Osteocyte (in vitro differentiated cells): Measurements from ENCODE around the gene ZCCHC7. TPM values are rescaled to one million over a fixed set of nuclear protein-coding genes. Genes with fewer than 3 reads are reported as not detected.
A peak's percentile ranks its signal among the peaks of the same experiment; 100 is the strongest.
"Not testable (repeated sequence)": the region's sequence is repeated elsewhere in the genome, so short reads cannot be mapped to it uniquely, and the experiment has no call there.

Source experiments
- DNase-seq: peaks from one replicate; pipeline ENCODE4 v3.0.0; 2021; ENCODE audit warnings: mixed read lengths; ENCODE audit not compliant: unreplicated experiment; ENCODE audit errors: extremely low spot score
- H3K27ac Mint-ChIP-seq: one replicate; pipeline ENCODE4 v1.8.0; 2021; ENCODE audit warnings: mild to moderate bottlenecking, mixed read lengths; ENCODE audit not compliant: unreplicated experiment
- H3K27me3 Mint-ChIP-seq: one replicate; pipeline ENCODE4 v1.8.0; 2021; ENCODE audit warnings: mixed read lengths; ENCODE audit not compliant: unreplicated experiment
- H3K36me3 Mint-ChIP-seq: one replicate; pipeline ENCODE4 v1.8.0; 2021; ENCODE audit warnings: mixed read lengths; ENCODE audit not compliant: unreplicated experiment
- H3K4me1 Mint-ChIP-seq: one replicate; pipeline ENCODE4 v1.8.0; 2021; ENCODE audit warnings: mixed read lengths; ENCODE audit not compliant: unreplicated experiment
- H3K4me3 Mint-ChIP-seq: one replicate; pipeline ENCODE4 v1.8.0; 2021; ENCODE audit warnings: mild to moderate bottlenecking, moderate library complexity, mixed read lengths; ENCODE audit not compliant: unreplicated experiment
- H3K9me3 Mint-ChIP-seq: one replicate; pipeline ENCODE4 v1.8.0; 2021; ENCODE audit warnings: mixed read lengths; ENCODE audit not compliant: unreplicated experiment
- total RNA-seq: library from RNA; stranded (reverse); gene quantifications from 2 replicates; pipeline ENCODE4 v1.2.1, GENCODE V29; 2021
- TF ChIP-seq, protein P1 (sequence below): fragments of 200-600 bp; sonication (generic); IDR thresholded peaks from 2 replicates; pipeline ENCODE4 v1.5.0; 2021; ENCODE audit warnings: antibody characterized with exemption, mild to moderate bottlenecking, moderate library complexity

Gene ZCCHC7
- total RNA-seq, 1 donor from 2014 or later: 22.8 TPM

DNA sequence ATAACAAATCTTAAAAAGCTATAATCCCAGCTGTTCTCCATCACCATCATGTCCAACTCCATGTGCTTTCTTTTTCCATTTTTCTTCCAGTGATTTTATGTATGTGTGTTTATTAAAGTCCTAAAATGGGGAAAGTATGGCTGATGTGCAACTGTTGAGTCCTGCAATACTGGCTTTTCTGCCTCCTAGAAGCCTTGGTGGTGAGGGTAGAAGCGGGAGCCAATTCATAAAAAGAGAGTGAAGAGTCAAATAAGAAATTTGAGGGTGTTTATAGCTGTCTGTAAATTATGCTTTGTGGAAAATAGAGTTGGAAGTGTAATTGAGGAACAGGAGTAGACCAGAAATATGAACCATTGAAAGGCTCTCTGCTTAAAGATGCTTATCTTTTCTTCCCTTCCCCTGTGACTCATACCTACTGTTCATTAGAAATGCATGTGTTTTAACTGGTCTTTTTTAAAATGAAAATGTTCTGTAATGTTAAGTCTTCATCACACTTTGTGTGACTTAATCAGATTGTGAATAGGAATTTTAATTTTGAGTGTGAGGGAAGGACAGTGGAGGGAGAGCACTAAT, 80.1 kb downstream of the ZCCHC7 start:
- Mint-ChIP-seq H3K27me3 (no peaks in the 10 kb centered on the region), H3K4me1 (peaks cover 42% of the 10 kb centered on the region), H3K4me3 (no peak overlapping the region), H3K36me3 (peaks cover 16% of the 10 kb centered on the region), H3K9me3 (no peaks in the 10 kb centered on the region), H3K27ac (peak overlapping the region; percentile 36)
- no peak for DNase-seq
- TF ChIP-seq, protein P1, sequence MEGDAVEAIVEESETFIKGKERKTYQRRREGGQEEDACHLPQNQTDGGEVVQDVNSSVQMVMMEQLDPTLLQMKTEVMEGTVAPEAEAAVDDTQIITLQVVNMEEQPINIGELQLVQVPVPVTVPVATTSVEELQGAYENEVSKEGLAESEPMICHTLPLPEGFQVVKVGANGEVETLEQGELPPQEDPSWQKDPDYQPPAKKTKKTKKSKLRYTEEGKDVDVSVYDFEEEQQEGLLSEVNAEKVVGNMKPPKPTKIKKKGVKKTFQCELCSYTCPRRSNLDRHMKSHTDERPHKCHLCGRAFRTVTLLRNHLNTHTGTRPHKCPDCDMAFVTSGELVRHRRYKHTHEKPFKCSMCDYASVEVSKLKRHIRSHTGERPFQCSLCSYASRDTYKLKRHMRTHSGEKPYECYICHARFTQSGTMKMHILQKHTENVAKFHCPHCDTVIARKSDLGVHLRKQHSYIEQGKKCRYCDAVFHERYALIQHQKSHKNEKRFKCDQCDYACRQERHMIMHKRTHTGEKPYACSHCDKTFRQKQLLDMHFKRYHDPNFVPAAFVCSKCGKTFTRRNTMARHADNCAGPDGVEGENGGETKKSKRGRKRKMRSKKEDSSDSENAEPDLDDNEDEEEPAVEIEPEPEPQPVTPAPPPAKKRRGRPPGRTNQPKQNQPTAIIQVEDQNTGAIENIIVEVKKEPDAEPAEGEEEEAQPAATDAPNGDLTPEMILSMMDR: no peak

DNA sequence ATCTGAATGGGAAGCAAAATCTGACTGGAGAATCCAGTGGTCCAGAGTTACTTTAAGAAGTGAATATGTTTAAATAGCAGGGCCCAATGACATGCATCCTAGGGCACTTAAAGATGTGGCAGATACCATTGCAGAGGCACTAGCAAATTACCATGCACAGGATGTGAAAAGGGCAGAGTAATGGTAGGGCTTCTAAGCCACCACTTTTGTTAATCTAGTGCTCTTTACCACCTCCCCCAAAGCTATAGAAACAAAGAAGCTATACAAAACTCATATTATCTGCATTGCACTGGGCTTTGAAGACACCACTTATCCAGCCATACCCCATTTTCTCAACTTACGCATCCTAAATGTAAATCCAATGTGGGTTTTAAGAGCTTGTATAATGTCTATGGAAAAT, 81.2 kb downstream of the ZCCHC7 start:
- no peaks in the 10 kb centered on the region for H3K9me3 Mint-ChIP-seq
- H3K27ac Mint-ChIP-seq: no peak overlapping the region
- peaks cover 16% of the 10 kb centered on the region for H3K36me3 Mint-ChIP-seq
- no peak for DNase-seq
- peaks cover 40% of the 10 kb centered on the region for H3K4me1 Mint-ChIP-seq
- H3K27me3 Mint-ChIP-seq: no peaks in the 10 kb centered on the region
- TF ChIP-seq, protein P1: no peak
- no peak overlapping the region for H3K4me3 Mint-ChIP-seq

DNA sequence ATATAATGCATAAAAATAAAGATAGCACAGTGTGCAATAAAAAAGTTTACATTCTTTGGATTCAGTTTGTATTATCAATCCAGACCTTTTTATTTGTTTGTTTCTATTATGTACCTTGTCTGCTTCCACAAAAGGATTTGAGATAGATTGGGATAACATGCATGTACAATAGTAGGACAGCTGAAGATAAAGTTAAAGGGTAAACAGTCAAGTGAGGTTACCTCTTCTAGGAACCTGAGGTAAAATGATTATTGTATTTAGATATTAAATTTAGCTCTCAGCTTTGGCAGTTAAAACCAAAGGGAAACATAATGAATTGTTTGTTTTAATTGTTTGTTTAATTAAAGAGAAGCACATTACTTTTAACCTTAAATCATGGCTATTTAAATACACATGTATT, 81.7 kb downstream of the ZCCHC7 start:
- no peak for DNase-seq
- Mint-ChIP-seq H3K4me3 (no peak overlapping the region), H3K9me3 (no peaks in the 10 kb centered on the region), H3K4me1 (peaks cover 35% of the 10 kb centered on the region), H3K36me3 (peaks cover 20% of the 10 kb centered on the region), H3K27ac (no peak overlapping the region), H3K27me3 (no peaks in the 10 kb centered on the region)
- TF ChIP-seq, protein P1: no peak

DNA sequence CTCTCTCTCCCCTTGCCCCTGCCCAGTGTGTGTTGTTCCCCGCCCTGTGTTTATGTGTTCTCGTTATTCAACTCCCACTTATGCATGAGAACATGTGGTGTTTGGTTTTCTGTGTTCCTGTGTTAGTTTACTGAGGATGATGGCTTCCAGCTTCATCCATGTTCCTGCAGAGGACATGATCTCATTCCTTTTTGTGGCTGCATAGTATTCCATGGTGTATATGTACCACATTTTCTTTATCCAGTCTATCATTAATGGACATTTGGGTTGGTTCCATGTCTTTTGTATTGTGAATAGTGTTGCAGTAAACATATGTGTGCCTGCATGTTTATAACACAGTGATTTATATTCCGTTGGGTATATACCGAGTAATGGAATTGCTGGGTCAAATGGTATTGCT, 83.1 kb downstream of the ZCCHC7 start:
- not testable (repeated sequence) for H3K27me3 Mint-ChIP-seq, H3K9me3 Mint-ChIP-seq, DNase-seq, H3K27ac Mint-ChIP-seq, H3K4me3 Mint-ChIP-seq
- peaks cover 26% of the 10 kb centered on the region for H3K36me3 Mint-ChIP-seq
- H3K4me1 Mint-ChIP-seq: peaks cover 21% of the 10 kb centered on the region

DNA sequence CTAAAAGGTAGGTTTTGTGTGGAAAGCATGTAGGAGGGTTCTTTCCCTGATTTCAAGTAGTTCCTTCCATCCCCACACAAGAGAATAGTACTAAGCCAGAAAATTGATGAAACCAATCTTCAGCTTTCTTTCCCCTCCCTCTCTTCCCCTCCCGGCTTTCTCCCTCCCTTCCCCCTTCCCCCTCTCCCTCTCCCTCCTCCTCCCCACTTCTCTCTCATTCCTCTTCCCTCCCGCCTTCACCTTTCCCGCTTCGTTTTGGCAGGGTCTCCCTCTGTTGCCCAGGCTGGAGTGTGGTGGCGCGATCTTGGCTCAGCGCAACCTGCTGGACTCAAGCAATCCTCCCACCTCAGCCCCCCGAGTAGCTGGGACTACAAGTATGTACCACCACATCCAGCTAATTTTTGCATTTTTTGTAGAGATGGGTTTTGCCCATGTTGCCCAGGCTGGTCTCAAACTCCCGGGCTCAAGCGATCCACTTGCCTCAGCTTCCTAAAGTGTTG, 85.8 kb downstream of the ZCCHC7 start:
- Mint-ChIP-seq H3K4me3 (no peak overlapping the region), H3K27ac (no peak overlapping the region), H3K4me1 (peaks cover 9% of the 10 kb centered on the region), H3K36me3 (peaks cover 30% of the 10 kb centered on the region), H3K9me3 (no peaks in the 10 kb centered on the region), H3K27me3 (no peaks in the 10 kb centered on the region)
- DNase-seq: no peak
- TF ChIP-seq, protein P1: no peak
